GM21576 (cell line): ENCODE results near the gene GALT.

Experiments
- ATAC-seq: cut with Tn5 transposase; IDR thresholded peaks from one replicate; pipeline ENCODE4 v1.9.1; 2021; ENCODE audit warnings: mild to moderate bottlenecking, moderate library complexity; ENCODE audit not compliant: unreplicated experiment

The GALT gene

DNA sequence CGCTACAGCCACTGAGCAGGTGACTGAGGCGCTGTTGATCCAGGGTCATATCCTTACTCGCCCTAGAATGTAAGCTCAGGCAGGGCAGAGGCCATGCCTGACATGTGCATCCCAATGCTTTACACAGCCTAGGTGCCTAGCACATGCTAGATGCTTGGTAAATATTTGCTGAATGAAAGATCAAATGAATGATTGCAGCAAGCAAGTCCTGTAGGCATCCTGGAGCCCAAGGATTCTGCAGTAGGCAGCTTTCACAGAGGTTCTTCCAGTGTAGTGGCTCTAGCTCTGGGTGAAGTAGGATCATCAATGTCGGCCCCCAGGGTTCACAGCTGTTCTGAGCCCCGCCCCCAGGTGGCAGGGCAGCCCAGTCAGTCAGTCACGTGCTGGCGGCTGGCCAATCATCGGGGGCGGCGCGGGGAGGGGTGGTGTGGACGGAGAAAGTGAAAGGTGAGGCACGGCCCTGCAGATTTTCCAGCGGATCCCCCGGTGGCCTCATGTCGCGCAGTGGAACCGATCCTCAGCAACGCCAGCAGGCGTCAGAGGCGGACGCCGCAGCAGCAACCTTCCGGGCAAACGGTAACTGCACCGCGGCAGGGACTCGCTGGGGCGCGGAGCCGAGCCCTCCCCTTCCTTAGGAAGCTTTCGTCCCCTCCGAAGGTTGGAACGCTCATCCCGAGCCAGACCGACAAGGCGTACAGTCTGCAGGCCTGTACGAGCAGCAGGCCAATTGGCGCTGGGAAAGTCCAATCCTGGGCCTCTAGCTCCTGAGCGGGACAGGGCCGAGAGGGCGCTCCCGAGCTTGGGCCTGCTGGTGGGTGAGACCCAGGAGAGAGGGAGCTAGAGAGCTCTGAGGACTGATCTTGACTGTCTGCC, at the start of gene GALT:
Gene GALT, plus strand, starts transcription at position 465 of the 873 bp plus-strand sequence. Its CDS starts 30 bp downstream, at position 495.
- ATAC-seq, result peak; percentile 87

DNA sequence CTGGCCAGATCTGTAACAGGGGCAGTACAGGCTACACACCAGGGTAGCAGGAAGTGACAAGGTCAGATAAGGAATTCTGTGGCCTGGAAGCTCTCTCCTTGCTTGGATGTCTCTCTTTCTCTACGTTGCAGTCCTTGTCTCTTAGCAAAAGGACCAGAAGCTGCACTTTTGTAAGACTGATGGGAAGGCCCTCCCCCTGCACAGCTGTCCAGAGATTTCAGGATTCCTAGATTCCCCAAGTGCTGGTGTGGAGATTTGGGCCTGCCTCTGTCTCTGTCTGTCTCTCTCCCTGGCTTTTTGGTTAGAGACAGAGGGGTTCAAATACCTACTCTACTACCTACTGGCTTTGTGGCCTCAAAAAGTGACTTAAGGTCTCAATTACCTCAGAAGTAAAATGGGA, 46.9 kb upstream of the GALT start:
- no peak for ATAC-seq

DNA sequence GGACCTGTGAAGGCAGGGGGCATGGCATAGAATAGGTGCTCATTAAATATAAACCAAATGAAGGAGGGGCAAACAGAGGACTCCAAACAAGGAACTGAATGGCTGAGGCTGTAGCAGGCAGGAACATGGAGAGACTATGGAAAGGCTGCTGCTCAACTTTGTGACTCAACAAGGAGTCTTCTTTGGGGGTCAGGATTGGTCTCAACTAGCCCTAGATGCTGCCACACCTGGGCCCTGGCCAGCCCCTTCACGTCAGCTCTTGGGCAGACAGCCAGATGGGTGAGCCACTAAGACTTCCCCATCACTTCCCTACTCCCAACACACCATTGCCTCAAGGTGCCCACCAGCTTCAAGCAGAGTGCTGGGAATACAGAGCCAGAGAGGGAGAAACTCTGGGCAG, 45.6 kb upstream of the GALT start:
- ATAC-seq, result no peak

DNA sequence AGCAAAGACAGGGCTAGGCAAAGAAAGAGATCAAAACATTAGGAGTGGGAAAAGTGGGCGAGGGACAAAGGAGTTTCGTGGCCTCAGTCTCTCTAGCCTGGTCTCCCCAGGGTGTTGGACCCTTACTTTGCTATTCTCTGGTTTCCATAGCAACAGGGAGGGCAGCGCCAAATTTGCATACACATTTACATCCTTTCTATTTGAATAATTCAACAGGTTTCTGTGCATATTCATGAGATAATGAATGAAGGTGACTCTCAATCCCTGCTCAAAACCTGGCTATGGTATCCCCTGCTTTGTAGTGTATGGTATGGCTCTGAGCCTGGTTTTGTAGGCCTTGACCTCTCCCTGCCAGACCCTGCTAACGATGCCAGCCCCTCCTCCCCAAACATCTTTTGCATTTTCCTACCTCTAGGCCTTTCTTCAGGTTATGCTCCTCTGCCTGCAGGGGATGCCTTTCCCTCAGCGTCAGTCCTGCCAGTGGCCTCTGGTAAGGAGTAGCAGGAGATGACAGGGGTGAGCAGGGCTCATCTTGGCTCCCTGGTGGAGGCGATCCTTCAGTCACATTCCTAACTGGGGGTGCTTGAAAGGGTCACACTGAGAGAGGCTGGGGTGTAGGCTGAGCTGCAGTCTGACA, 44.4 kb upstream of the GALT start:
- ATAC-seq, result no peak

DNA sequence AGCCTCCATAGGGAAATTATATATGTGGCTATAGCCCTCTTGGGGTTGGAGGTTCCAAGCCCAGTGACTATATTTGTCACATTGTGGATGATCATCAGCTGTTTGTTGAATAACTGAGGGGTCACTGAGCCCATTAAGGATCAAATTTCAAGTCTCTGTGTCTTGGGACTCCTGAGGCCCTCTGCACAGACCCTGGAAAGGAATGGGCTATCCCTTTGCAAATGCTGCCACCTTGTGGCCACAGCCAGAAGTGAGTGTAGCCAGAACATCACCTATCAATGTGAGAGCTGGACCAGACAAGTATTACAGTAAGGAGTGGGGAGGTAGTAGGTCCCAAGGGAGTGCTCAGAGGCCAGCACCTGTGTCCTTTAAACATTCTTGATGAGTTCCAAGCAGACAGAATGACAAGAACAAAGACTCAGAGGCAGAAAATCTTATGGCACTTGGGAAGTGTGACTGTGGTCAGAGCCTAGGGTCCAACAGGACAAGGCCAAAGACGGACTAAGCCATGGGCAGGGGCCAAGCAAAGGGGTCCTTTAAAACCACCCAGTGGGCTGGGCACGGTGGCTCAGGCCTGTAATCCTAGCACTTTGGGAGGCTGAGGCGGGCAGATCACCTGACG, 42.8 kb upstream of the GALT start:
- peak; percentile 80 for ATAC-seq

DNA sequence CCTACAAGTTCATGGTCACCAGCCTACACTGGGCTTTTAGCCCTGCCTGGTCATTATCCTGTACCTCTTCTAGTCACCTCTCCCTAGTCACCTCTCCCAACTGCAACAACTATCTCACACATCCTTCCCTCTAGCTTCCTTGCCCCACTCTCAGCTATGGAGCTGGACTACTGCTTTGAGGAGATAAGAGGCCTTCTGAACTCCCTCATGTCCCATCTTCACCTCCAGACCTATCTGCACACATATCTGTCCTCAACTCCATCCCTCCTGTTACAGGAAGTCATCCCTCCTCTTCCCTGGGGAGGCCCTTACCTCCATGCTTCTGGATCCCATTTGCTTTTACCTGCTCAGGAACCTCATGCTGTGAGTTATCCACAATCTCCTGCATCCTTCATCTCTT, 40.3 kb upstream of the GALT start:
- ATAC-seq, result no peak

DNA sequence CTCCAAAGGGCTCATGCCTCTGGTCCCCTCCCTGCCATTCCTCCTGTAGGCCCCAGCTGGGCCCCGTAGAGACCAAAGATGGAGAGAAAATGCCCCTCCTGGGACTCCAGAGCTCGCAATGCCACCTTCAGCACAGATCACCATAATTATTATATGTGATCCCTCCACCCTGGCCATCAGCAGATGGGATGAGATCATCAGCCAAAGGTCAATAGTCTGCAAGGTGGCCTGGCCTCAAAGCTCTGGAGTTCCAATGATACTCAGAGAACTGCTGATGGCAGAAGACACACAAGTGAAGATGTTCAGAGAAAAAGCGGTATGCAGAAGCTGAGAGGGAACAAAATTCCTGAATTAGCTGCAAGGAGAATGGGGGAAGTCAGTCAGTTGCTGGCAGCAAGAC, 39.6 kb upstream of the GALT start:
- ATAC-seq, result no peak

DNA sequence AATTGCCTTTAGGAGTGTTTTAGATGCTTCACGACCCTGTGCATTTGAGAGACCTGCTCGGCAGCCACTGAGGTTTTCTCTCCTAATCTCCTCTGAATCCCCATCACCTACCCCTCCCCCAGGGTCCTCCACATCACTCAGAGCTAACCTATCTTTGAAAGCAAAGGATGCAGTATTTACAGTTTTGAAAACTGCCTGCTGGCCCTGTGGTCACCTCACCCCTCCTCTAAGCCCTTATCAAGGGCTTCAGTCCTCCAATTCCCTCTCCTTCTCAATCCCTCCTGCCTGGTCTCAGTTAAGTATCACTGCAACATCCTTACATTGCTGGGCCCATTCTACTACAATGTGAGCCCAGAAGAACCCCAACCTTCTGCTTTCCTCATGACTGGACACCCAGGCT, 39.1 kb upstream of the GALT start:
- no peak for ATAC-seq

DNA sequence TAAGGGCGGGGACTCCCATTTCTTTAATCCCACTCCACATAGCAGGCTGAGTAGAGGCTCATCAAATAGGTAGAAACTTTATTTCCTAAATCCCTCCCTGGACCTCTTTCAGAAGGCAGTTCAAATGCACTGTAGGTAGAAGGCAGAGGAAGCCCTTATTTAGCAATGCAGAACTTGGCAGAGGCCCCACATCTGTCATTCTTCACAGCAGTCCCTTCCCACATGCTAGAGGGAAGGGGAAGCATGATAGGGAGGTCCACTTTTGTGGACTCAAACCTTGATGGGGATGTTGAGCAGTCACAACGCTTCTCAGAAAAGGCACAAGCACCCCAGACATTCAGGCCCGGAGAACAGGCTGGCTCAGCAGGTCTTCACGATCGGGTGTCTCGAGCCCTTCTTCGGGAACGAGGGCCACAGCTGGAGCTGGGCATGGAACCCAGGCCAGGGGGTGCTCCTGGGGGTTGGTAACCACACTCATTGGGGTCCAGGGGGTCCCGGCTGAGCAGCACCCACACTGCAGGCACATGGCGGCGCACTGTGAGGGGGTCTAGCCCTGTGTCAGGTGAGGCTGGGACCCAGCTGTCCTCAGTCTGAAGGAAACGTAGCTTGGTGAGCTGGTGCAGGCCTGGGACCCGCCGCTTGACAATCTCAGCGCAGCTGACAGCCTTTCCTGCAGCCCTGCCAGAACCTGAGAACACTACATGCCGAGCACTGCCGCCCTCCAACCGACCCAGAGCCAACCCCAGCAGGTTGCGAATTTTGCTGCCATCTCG, 35.9 kb upstream of the GALT start:
- no peak for ATAC-seq

DNA sequence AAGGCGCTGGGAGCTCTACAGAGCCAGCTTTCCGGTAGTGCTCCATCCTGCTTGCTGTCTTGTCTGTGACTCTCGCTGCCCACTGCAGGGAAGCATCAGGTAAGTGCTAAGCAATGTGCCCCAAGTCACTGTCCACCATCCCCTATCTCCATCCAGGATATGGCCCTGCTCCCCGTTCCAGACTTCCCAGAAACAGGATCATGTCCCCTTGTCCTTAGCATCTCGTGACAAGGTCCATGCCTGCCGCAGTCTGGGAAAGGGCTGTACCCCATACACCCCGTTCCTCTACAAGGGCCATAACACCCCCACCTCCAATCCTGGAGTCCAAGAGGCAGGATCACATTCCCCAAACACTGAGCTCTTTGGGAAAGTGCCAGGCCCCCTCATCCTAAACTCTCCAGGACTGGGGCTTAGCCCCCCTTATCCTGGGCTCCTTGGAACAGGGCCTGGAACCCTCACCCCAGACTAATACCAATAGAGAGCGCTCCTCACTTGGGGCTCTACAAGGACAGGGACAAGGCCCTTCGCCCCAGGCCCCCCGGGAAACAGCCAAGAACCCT, 35.1 kb upstream of the GALT start:
- peak; percentile 10 for ATAC-seq

DNA sequence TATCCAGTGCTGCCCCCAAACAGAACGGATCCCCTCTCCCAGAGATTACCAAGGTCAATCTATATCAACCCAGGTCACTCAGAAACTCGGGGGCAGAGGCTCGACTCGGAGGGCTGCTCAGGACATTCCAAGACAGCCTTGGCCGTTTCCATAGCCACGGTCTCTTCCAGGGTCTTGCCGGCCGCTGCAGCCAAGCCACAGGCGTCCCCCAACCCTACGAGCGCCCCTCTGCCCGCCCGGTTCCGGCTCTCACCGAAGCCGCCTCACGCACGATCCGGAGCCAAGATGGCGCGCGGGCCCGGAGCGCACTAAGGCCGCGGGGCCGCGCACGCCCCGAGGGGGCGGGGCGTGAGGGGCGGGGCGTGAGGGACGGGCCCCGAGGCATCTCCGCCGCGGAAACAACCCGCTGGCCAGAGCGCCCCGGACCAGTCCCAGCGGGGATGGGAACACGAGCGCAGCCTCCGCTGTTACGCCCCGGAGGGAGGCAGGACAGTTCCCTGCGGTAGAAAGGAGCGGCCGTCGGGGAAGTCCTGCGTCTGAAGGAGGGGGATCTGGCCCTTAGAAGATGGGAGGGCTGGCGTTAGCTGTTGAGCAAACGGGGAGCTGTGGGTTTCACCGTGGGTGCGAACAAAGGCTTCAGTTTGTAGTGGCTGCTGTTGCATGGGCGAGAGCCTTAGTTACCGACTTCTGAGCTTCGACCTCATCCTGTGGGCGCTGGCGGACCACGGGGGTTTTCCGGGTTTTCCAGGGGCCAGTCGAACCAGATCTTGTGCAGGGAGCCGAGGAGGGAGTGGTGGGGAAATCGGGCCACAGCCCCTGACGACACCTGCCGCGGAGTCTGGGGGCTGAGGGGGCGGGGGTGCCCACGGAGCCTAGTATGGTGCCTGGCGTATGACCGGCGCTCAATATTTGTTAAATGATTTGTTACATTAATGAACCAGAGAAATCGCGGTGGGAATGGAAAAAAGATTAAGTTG, 34.4 kb upstream of the GALT start, which contains the start of gene RPP25L:
Gene RPP25L, minus strand, starts transcription at position 287 of the 977 bp plus-strand sequence. CDS start 801 bp downstream, outside the sequence.
- ATAC-seq, result peak; percentile 85

DNA sequence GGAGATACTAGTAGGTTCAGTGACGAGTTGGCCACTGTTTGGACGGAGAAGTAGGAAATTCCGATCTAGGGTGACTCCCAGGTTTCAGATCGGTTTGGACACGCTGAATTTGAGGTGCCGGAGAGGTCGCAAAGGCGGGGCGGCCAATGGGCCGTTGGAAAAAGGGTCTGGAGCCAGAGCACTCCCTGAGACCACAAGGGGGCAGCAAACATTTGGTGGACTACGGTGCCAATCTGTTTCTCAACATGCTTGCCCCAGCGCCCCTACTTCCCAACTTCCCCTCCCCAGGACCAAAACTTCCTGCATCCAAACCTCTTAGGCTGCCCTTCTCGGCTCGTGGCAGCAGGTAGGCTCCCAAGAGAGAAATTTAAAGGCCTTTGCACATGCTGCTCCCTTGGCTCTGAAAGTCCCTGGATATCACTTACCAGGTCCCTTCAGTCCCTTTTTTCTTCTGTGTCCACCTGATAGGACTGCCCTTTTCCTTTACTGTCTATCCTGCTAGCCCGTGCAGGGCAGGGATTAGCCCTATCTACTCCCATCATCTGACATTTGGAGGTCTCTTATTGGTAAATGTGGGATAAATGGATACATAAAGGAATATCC, 33.6 kb upstream of the GALT start:
- no peak for ATAC-seq

DNA sequence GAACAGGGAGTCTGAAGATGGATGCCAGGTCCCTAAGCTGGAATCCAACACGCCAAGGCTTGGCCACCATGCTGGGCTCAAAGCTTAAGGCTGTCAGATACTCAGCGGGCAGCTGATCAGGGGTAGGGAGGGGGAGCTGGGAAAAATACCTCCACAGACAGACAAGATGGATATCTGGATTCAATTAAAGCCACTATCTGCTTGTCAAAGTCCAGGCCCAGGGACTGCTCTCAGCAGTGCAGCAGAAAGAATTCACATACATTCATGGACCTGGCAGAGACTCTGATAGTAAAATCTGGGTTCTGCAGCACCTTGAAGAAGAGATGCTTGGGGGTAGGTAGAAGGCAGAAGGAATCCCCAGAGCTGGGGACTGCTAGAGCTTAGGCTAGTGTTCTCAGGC, 31.3 kb upstream of the GALT start:
- no peak for ATAC-seq

DNA sequence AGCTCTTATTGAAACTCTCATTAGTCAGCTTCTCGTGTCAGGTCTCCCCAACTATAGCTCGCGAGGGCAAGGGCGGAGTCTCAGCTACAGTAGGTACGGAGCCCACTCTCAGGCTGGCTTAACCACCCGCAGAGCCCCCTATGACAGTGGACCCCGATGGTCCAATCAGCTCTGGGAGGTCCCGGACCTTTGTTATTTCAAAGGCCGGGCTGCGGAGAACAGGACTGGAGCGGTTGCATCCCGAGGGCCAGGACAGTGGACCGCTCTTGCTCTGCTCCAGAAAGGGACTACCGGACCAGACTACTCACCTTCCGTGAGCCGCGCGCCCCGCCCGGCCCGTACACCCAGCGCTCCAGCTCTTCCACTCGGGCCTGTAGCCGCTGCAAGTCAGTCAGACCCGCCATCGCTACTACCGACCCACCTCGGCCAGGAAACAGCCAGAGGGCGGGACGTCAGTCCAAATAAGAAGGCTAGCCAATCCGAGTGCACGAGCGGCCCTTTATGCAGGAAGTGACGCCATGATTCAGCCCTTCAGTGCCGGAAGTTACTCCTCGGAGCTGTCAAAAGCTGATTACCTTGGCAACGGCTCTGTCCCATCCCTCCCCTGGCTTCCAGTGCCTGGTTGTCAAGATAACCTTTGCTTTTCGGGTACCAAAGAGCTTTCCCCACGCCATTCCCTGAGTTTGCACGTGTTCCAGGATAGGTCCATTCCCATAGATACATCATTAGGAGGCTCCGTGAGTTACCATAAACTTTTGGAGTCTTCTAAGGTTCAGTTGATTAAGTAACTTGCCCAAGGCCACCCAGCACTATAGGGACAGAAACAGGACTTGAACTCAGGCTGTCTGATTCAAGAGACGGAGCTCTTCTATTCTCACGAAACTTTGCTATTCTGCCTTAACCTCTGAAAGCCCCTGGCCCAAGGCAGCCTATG, 26.1 kb upstream of the GALT start, which contains the start of gene DCTN3:
Gene DCTN3, minus strand, starts transcription at position 435 of the 934 bp plus-strand sequence. Its CDS starts 31 bp downstream, at position 404.
- ATAC-seq, result peak; percentile 98

DNA sequence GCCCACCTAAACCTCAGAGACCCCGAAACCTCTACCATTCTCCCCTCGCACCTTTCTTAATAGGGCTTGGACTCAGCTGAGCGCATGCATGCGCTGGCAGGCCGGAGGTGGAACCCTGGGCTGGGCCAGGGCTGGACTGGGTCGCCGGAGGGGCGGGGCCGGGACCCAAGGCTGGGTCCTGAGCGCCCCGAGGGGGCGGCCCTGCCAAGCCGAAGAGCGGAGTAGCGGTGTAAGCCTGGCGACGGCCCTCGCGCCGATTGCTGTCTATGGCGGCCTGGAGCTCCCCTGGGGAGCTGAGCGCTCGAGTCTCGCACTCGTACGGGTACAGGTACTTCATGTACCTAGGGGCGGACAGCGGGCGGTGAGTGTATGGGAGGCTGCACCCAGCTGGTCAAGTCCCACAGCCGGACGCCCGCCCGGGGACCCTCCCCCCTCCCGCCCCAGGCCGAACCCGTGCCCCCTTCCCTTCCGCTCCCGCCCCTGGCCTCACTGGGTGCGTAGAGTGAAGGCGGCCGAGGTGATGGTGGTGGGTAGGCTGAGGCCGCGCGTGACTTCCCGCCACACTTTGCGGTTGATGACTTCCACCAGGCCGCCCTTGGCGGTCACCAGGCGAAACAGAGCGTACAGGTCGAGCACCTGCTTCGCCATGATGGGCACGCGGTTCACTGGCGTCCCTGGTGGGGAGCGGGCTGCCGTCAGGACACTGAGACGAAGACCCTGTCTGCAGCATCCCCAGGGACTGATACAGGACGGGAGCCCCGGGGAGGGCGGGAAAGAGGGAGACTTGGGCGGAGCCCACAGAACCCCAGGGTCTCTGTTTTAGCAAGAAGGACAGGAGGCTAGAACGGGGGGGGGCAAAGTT, 22.9 kb upstream of the GALT start:
- no peak for ATAC-seq

DNA sequence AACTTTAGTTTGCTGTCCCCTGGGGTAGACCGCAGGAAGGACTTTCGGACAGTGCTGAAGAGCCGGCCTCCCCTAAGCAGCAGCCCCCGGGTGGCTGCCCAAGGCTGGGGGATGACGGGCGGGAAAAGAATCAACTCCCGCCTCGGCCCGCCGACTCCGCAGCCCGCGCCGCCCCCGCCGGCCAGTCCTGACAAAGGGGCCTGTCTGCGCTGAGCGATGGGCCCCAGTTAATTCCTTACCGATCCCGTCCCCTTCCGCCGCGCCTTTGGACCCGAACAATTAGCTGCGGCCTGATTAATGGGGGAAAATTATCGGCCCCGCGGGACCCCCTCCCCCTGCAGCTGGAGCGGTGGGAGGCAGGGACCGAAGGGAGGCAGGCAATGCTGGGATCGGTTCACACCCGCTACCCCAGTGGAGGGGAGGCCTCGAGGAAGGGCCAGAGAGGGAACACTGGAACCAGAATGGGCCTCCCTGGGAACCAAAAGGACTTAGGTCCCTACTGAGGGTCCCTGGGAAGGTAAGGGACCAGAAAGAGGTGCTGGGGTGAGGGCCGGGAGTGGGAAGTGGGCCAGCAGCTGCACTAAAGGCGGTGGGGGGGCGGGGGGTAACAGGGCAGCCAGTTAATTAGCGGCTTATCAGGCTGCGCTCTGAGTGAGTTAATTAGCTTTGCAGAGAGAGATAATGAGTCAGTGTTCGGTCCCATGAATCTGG, 21.8 kb upstream of the GALT start:
- ATAC-seq, result no peak

DNA sequence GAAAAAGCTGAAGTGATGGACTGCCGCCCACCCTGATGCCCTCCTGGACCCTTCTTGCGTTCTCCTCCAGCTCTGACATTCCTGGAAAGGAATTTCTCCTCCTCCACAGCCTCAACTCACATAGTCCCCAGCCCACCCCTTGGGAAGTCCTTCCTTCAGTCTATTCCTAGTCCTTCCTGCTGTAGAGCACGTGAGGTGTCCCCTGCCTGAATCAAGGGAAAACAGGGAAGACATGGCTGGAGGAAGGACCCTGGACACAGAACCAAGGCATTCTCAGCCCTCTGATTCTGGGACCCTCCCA, 21.3 kb upstream of the GALT start:
- ATAC-seq, result no peak
